ENCODE measurements around the gene COL4A2.

COL4A2 gene

DNA sequence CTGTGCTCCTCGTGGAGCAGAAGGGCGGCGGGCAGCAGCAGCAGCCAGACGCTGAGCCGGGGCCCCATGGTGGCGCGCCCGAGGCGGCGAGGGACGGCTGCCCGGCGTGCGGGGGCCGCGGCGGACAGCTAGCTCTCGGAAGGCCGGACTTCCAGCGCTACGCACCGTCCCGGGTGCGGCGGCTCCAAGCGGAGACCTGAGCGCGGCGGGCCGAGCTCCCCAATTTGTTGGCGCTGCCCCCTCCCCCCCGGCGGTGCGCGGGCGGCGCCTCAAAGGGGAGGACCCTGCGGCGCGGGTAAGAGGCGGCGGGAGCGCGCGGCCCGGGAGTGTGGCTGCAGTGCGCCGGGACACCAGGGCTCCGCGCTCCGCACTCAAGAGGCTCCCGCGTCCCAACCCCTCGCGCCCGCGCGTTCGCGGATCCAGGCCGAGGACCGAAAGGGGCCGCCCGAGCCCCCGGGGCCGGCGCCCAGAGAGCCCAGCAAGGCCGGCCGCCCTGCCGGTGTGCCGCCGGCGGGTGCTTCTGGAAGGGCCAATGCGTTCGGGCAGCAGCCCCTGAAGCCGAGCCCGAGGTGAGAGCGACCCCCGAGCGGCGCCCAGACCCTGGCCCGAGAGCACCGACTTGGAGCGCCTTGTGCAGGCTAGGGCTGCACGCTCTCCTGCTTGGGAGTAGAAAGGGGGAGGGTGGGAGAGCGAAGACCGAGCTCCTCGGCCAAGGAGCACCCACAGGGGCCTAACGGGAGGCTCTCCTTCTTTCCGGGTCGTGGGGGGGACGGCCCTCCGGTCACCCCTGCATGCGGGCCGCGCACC is at the start of gene COL4A2, which contains the start of gene COL4A1:
TSS of gene COL4A2 (plus strand) at position 325 of the 807 bp plus-strand sequence. CDS start 620 bp downstream, outside the sequence.
TSS of gene COL4A1 (minus strand) at position 198 of the 807 bp plus-strand sequence. CDS start at position 68, 130 bp downstream.
- DNase-seq: no peak

DNA sequence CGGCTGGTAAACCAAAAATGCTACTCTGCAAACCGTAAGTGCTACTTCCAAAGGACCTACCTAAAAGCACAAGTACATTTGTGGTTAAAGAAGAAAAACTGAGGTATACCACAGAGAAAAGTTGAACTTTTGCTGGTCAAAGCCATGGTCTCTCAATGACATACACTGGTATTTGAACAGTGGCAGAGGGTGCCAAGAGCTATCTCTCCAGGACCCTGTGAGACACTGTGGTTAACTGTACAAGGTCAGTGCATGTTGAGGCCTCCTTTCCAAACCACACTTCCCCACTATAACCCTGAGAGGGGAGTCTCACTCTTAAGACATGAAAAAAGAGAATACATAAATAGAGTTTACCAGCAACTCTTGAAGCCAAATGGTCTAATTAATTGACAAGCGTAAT is 49.7 kb upstream of the COL4A2 start:
- DNase-seq: no peak

- DNase-seq: no peak
Measured at GRCh38 chr13:110258876-110259631, 48.0 kb upstream of the COL4A2 start.

DNA sequence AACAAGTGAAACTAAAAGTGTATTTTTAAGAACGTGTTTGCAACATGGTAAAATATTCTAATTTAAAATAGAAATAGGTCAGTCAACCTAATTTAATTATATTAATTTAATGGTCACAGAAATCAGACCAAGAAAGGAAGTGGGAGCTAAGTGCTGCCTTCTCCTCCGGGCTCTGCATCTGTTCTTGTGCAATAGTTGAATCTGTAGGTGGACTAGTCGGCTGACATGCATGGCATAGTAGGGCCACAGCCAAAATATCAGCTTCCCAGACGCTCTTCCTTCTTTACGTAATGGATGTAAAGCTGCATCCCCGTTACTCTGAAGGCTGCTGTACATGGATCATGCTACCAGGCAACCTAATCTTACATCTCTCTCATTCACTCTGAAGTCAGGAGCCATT is 47.4 kb upstream of the COL4A2 start:
- no peak for DNase-seq

DNA sequence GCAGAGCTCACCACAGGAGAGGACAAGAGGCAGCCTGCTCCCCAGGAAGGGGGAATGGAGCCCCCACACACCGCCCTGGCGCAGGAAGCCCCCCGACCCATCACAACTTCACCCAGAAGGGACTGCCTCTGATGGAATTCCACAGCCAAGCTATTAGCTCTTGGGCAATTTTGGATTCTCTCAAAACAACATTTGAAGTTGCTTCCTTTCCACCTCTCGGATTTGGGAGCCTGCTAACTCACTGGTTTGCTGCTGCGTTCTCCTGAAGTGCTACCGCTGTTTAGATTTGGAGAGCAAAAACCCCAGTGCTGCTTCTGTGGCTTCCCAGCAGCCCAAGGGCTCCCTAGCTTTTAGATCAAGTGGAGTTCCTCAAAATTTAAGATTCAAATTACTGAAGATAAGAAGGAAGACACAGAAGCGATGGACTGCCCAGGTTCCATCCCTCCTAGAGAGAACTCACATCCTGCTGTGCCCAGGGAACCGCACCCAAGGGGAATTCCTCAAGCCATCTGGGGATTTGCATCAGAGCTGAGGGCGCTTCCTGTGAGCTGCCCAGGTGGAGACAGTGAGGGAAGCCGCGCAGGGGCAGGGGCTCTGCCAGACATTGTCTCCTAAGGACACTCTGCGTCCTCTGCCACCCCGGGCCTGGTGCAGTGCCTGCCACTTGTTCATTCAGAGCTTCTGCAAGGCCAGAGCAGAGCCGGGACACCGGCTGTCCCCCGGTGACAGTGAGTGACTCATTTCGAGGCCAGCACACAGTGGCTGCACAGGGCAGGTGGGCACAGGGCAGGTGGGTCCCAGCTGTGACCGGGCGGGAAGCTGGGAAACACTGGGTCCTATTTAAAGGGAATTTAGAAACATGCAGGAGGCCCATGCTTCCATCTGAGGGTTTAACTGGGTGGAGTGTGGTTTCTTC is 45.7 kb upstream of the COL4A2 start:
- DNase-seq: no peak

GRCh38 chr13:110262082-110262436 is 45.0 kb upstream of the COL4A2 start:
- no peak for DNase-seq

- no peak for DNase-seq
Measured at GRCh38 chr13:110262508-110263291, 44.4 kb upstream of the COL4A2 start.

DNA sequence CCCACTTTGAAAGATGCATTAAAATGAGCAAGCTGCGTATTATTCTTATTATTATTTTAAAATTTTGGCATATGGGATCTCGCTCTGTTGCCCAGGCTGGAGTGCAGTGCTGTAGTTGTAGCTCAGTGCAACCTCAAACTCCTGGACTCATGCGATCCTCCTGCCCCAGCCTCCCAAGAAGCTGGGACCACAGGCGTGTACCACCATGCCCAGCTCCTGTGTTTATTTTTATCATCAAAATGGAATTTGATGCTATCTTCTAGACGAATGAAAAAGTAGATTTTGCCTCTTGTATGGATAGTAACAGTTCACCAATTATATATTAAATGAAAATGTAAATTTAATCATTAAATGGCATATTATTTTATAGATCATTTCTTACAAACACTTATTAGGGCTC is 43.7 kb upstream of the COL4A2 start:
- DNase-seq: no peak

DNA sequence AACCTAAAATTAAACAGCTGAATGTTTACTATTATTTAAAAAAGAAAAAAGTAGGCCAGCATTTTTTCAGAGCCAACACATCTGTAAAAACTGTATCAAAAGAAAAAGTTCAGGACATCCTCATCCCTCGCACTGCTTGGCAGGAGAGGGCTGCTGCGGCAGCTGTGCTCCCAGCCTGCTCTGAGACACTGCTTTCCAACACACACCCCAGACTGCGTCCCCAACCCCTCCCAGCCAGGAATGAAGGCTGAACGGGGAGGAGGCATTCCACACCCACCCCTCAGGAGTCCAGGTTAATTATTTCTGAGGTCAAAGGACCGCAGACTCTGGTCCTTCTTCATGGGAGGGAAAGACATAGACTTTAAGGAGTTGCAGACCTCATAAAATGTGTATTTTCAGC is 43.2 kb upstream of the COL4A2 start:
- no peak for DNase-seq

DNA sequence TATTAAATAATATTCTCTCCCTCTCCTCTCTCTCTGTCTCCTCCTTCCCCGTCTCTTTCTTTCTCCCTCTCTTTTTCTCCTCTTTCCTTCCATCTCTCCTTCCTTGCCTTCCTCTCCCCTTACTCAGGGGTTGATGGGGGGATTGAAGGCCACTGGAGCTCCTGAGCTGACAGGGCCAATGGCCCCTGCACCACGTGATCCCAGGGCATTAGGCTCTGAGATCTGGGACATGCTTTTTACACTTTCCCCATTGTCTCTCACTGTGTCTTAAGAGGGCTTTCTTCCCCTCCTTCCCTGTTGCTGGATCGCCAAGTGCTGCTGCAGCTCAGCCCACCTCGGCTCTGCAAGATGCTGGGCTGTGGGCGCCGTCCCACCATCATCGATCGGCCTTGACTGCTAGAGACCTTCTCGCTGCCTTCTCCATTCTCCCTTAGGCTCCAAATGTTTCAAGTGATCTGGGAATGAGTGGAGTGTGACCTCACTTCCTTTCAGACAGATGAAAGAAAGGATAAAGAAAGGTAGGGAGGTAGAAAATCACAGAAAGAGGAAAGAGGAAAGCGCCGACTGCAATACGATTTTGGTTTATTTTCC is 42.3 kb upstream of the COL4A2 start:
- DNase-seq: no peak

GRCh38 chr13:110265341-110265681 is 41.8 kb upstream of the COL4A2 start:
- no peak for DNase-seq

DNA sequence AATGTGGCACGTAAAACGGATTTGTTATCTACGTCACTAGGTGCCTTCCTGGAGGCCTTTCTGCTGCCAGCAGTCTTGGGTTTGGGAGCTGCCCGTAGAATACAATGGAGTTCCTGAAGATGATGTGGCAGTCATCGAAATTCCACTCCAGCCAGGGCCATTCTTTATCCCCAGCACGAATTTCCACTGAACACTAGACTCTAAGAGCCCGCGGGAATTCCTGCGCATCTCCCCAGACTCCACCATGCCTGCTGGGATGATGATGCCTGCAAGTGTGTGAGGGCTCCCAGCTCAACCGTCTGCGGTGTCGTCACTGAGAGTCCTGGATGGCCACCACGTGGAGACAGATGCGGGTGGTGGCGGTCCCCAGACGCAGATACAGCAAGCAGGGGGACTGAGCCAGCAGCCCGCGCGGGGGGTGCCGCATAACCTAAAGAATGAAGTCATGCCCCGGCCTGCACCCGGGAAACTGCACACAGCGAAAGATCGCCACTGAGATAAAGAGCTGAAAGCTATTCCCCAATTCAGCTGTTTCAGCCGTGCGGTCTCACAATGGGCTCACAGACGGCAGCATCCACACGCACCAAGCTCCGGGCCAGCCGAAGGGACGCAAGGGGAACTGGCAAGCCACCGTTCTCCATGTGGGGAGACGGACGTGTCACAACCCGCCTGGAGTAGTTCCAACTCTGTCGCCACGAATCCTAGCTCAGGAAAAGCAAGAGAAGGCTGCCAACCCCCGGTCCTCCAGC is 41.2 kb upstream of the COL4A2 start:
- no peak for DNase-seq

DNA sequence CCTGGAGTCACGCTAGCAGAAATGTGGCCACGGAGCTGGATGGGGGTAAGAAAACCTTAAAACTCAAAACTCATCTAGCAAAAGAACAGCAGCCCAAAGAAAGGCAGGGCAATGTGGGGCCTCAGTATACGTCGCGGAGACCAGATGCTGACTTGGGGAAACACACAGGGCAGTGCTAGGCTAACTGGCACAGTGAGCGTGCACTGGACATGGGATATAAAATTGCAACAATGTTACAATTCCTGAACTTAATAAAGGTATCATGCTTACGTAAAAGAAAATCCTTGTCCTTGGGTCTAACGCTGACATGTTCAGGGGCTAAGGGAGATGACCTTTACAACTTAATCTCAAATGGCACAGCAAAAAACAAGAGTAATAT is 40.7 kb upstream of the COL4A2 start:
- no peak for DNase-seq

DNA sequence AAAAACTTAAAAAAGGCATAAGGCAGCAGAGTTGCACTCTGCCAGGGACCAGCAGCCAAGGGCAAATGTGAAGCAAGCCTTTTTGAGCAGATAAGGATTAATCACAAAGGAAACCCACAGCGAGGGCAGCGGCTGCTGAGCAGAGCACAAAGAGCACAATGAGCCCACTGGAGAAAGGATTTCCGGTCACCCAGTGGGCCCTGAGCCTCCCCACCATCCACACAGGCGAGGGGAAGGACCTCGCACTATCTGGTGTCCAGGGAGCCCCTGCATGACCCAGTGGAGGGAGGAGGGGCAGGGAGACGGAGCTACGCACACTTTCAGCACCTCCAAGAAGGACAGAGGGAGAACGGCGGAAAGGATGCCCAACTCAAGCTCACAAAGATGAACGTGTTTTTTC is 40.1 kb upstream of the COL4A2 start:
- DNase-seq: no peak

- no peak for DNase-seq
Measured at GRCh38 chr13:110268061-110268460, 39.0 kb upstream of the COL4A2 start.

DNA sequence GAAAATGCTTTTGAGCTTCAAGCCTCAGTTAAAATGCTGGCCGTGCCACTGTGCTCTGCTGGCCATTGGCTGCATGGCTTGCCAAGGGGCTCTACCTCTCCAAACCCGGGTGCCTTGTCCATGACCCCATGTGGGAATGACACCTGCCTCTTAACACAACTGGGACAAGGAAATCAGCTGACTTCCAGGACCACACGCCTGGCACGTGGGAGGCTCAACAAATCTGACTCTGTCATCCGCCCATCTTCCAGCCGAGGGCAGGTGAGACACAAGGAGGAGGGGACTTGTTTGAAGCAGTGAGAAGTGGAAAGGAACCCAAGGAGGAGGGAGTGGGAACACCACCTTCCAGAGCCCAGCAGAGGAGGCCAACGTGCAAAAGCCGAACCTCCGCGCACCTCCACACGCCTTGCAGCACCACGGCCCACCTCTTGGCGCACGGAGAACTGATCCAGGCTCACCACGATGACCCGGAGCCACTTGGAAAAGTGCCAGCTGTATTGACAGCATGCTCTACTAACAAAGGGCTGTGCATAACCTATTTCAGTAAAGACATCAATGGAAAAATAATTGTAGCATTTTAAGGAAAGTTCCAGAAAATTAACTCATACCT is 38.4 kb upstream of the COL4A2 start:
- no peak for DNase-seq

DNA sequence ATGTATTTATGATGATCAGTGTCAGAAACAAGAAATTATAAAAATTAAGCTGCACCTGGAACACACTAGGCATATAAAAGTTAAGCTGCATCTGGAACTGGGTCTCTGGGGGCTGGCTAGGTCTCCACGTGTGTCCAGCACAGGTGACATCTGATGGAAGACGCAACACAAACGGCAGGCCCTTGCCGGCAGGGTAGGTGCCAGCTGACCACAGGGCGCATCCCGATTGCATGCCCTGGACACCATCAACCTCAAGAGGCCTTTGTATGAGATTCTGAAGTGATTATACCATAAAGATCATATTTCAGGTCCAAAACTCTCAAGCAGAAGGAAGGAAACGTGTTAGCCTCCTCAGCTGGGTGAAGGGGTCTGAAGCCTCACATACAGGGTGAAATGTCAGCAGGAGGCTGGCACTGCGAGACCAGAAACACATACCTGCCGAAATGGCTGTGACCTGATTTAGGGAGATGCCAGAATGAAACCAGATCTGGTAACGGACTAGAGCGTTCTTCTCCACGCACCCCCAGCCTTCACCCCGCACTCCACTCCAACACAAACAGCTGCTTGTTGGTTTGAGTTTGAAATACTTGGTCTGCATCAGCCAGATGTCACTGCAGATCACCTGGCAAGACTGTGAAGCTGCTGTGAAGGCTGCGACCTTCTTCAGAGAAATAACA is 37.4 kb upstream of the COL4A2 start:
- DNase-seq: no peak

DNA sequence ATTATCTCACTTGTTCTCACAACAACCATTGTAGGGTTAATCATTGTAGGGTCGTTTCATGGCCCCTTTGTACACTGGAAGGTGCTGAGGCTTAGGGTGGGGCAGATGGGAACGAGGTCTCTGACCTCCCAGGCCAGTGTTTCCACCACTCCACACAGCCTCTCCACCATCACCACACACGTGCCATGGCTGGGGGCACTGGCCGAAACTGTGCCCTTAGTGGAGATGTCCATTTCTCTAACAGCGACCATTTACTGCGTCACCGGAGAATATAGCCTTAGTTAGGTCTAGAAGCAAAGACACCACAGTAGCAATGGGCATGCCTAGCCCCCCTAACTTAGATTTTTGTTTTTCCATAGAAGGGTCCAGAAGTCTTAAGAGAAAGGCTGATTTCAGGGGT is 36.6 kb upstream of the COL4A2 start:
- no peak for DNase-seq

- no peak for DNase-seq
Measured at GRCh38 chr13:110271313-110271712, 35.8 kb upstream of the COL4A2 start.

DNA sequence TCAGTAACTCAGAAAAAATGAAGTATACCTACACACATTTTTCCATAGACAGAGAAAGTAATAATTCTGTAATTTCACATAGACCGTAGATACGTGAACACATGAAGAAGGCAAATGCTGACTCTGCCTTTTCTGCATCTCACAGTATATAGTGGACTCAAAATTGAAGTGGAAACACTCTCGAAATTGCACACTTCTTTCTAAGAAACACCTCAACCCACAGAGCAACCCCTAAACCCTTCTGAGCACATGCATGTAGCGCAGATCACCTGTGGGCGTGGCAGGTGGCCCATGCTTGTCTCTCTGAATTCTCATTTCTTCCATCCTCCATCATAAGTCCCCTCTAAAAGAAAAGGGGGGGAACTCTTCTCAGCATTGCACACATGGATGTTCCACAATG is 34.9 kb upstream of the COL4A2 start:
- no peak for DNase-seq
